Lower leg skin (tissue), 4 donors: ENCODE measurements around the gene DTNB. TPM values are rescaled to one million over a fixed set of nuclear protein-coding genes. Genes with fewer than 3 reads are reported as not detected.

ENCODE experiments used
- DNase-seq, 2 donors: peaks; one replicate each; pipeline ENCODE4 v3.0.0-alpha.2; 2019; ENCODE audit warnings: low spot score in 2 of 2
- H3K4me3 ChIP-seq: fragments of 200-600 bp; sonication (generic); 2 replicates; pipeline ENCODE4 v1.5.1; 2017; ENCODE audit warnings: mild to moderate bottlenecking, low read depth; ENCODE audit not compliant: poor library complexity, severe bottlenecking
- POLR2A ChIP-seq, 2 donors: fragments of 450-650 bp; IDR thresholded peaks; one replicate each; pipeline ENCODE4 v1.6.1; 2016 to 2017; ENCODE audit warnings: antibody characterized with exemption in 2 of 2, mild to moderate bottlenecking in 1 of 2, moderate library complexity in 1 of 2
- WGBS, 2 donors: methylation state at CpG; one replicate each; pipeline ENCODE4 v1.1.5; 2018; 5-methylcytosine and 5-hydroxymethylcytosine counted together
- intact Hi-C: fragments of 100-400 bp; cut with DNase I; formaldehyde crosslinking; loops from one replicate; pipeline ENCODE4 v1.15.0; 2023; ENCODE audit warnings: low total_unique reads
- total RNA-seq, 4 donors: library from RNA; depleted of rRNA; stranded (reverse); fragments of >200 nt; gene quantifications; one replicate each; pipeline ENCODE4 v1.1.0, GENCODE V29; 2016
- TF ChIP-seq, protein P1 (sequence below), 3 donors: fragments of 450-650 bp; IDR thresholded peaks; one replicate each; pipeline ENCODE4 v1.5.1; 2016; ENCODE audit warnings: antibody characterized with exemption in 3 of 3, mild to moderate bottlenecking in 3 of 3, moderate library complexity in 2 of 3

The DTNB gene
- total RNA-seq, 4 donors from 2014 or later, result 8.8 to 15.2 (median 12.7) TPM

DNA sequence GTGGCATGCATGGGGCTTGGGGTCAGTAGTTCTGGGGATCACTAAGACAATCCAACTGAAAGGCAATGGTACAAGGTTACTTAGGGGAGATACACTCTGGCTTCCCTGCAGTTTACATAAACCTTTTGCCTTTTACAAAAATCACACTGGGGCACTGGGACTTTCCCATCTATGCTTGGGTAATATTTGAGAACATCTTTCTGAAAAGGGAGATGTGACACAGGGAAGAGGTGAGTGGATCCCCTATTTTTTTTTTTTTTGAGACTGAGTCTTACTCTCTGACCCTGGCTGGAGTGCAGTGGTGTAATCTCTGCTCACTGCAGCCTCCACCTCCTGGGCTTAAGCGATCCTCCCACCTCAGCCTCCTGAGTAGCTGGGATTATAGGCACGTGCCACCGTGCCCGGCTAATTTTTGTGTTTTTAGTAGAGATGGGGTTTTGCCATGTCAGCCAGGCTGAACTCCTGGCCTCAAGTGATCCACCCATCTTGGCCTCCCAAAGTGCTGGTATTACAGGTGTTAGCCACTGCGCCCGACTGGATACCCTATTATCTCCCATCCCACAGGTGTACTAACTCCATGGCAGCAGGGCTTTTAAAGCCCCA lies 248.8 kb downstream of the DTNB start:
- 91 to 96% methylated on average over 6 of the region's 6 CpGs for WGBS, 2 donors
- H3K4me3 ChIP-seq, result no peak overlapping the region
- intact Hi-C loops, result no loop called here
- DNase-seq, result no peak
- TF ChIP-seq, protein P1, sequence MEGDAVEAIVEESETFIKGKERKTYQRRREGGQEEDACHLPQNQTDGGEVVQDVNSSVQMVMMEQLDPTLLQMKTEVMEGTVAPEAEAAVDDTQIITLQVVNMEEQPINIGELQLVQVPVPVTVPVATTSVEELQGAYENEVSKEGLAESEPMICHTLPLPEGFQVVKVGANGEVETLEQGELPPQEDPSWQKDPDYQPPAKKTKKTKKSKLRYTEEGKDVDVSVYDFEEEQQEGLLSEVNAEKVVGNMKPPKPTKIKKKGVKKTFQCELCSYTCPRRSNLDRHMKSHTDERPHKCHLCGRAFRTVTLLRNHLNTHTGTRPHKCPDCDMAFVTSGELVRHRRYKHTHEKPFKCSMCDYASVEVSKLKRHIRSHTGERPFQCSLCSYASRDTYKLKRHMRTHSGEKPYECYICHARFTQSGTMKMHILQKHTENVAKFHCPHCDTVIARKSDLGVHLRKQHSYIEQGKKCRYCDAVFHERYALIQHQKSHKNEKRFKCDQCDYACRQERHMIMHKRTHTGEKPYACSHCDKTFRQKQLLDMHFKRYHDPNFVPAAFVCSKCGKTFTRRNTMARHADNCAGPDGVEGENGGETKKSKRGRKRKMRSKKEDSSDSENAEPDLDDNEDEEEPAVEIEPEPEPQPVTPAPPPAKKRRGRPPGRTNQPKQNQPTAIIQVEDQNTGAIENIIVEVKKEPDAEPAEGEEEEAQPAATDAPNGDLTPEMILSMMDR (IDR thresholded peaks at IDR 0.05), result no peak
- no peak for TF ChIP-seq POLR2A (IDR thresholded peaks at IDR 0.05)

DNA sequence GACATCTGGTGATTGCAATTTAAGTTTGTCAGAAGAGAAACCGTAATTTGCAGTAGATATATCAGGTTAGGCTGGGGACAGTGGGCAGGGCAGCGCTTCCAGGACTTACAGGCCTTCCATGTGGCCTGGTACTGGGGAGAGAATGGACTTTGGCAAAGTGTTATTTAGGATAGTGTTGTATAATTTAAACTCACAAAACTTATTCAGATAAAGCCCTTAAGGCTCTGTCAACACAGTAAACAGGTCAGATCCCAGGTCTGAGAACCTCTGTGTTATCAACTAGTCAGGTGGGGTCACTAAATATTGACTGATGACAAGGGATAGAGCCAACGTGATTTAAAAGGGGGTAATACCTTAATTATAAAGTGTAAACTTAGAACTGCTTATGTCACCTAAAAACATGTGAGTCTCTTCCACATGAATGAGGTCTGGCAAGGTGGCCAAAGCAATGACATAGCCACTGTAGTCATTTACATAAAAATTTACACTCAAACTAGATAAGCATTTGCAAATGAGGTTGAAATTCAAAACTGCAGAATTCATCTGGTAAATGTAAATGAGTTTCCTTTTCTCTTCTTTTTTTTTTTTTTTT lies 251.5 kb downstream of the DTNB start:
- DNase-seq, result no peak
- no peak for TF ChIP-seq POLR2A (IDR thresholded peaks at IDR 0.05)
- TF ChIP-seq, protein P1 (IDR thresholded peaks at IDR 0.05), result no peak
- H3K4me3 ChIP-seq, result no peak overlapping the region
- 87 to 88% methylated on average over 3 of the region's 3 CpGs for WGBS, 2 donors
- intact Hi-C loops, result no loop called here

DNA sequence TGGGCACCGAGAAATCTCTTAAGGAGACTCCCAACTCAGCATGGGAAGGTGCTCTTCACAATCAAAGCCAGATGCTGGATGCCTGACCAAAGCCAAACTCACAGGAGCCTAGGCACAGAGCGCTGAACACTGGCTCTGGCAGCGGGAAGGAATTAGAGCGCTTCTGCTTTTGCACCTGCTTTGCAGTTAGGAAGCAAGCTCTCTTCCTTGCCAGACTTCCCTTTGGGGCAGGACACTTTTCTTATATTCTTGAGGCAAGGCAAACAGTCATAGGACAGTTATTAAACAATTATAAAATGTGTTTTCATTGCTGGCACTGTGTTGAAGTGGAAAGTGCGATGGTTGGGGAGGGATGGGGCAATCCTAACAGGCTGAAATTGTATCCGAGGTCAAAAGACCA lies 252.1 kb downstream of the DTNB start:
- intact Hi-C loops, result no loop called here
- TF ChIP-seq, protein P1 (IDR thresholded peaks at IDR 0.05), result no peak
- TF ChIP-seq POLR2A (IDR thresholded peaks at IDR 0.05), result no peak
- no peak overlapping the region for H3K4me3 ChIP-seq
- DNase-seq, result no peak
- 75 to 90% methylated on average over 6 of the region's 6 CpGs for WGBS, 2 donors

DNA sequence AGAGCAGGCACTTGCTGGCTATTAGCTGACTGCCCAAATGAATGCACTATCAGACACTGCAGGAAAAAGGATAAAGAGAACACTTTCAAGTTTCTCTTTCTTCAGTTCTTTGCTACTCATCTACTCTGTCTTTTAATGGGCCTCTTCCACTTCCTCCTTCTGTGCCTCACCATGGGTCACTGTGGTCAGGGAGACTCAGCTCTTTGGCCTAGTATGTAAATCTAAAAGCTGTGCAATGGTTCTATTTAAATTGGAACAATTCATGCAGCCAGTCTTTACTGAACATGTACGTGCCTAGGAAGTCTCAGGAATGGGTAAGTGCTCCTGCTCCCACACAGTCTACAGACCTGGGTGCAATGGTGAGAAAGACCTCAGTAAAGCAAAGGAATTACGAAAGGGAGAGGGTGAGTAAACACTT lies 252.5 kb downstream of the DTNB start:
- 86 to 88% methylated on average over 2 of the region's 2 CpGs for whole genome bisulfite sequencing, 2 donors
- intact Hi-C loops, result no loop called here

DNA sequence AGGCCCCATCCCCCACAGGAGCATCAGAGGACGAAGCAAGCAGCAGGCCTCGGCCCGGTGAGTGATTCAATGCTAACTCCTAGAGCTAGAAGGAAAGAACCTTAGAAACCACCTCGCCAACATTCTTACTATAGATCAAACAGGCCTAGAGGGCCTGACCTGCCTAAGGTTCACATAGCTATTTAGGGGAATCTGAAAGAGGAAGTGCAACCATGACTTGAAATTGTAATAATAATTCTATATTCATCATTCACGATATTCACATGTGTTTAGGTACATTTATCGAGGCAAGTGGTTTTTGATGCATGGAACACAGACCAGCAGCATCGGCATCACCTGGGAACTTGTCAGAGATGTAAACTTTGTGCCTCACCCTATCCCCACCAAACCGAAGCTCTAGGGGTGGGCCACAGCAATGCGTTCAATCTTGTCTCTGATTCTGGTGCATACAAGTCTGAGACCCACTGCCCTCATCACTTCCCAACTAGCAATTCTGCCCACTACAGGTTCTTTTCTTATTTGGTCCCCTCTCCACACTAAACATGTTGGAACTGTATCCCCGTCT lies 253.6 kb downstream of the DTNB start:
- intact Hi-C loops, result no loop called here
- H3K4me3 ChIP-seq, result no peak overlapping the region
- TF ChIP-seq, protein P1 (IDR thresholded peaks at IDR 0.05), result no peak
- TF ChIP-seq POLR2A (IDR thresholded peaks at IDR 0.05), result no peak
- 91 to 92% methylated on average over 10 of the region's 10 CpGs for WGBS, 2 donors
- DNase-seq, result no peak

More for the DNA sequence above, 252.5 kb downstream of the DTNB start:
- TF ChIP-seq, protein P1 (IDR thresholded peaks at IDR 0.05), result no peak
- TF ChIP-seq POLR2A (IDR thresholded peaks at IDR 0.05), result no peak
- H3K4me3 ChIP-seq, result no peak overlapping the region
- DNase-seq, result no peak
